Stimulated activated CD4-positive, alpha-beta T cell treated with anti-CD3 and anti-CD28 coated beads, TNF-alpha, amount 100 ng/mL, for 48 hours (primary cell): ENCODE data around the gene NOS1AP.
"Not testable (repeated sequence)": the region's sequence is repeated elsewhere in the genome, so short reads cannot be mapped to it uniquely, and the experiment has no call there.

Source experiments
- DNase-seq, 3 donors: peaks; one replicate each; pipeline ENCODE4 v3.0.0-alpha.2; 2020; ENCODE audit warnings: low read depth in 3 of 3

NOS1AP gene

GRCh38 chr1:162333991-162334390 is 264.5 kb downstream of the NOS1AP start:
- DNase-seq = no peak

- DNase-seq = no peak
Observed at GRCh38 chr1:162335126-162335525, 265.6 kb downstream of the NOS1AP start.

GRCh38 chr1:162336621-162337285 is 267.3 kb downstream of the NOS1AP start:
- DNase-seq = no peak

- DNase-seq = no peak
Observed at GRCh38 chr1:162342452-162342983, 273.0 kb downstream of the NOS1AP start.

- no peak for DNase-seq
Observed at GRCh38 chr1:162343470-162343869, 274.0 kb downstream of the NOS1AP start.

- DNase-seq = no peak
Observed at GRCh38 chr1:162347281-162347680, 277.8 kb downstream of the NOS1AP start.

GRCh38 chr1:162349635-162350330 is 280.3 kb downstream of the NOS1AP start:
- no peak for DNase-seq

GRCh38 chr1:162351246-162351842 is 281.9 kb downstream of the NOS1AP start:
- DNase-seq = no peak

- not testable (repeated sequence) for DNase-seq
Observed at GRCh38 chr1:162351874-162352273, 282.4 kb downstream of the NOS1AP start.

GRCh38 chr1:162353078-162353477 is 283.6 kb downstream of the NOS1AP start:
- no peak for DNase-seq

GRCh38 chr1:162353702-162354101 is 284.2 kb downstream of the NOS1AP start:
- DNase-seq = no peak

- DNase-seq = no peak
Observed at GRCh38 chr1:162357681-162358266, 288.3 kb downstream of the NOS1AP start.

GRCh38 chr1:162358928-162359327 is 289.4 kb downstream of the NOS1AP start:
- DNase-seq = no peak

GRCh38 chr1:162359523-162360236 is 290.2 kb downstream of the NOS1AP start:
- no peak for DNase-seq

GRCh38 chr1:162360237-162360873 is 290.9 kb downstream of the NOS1AP start:
- no peak for DNase-seq

GRCh38 chr1:162360874-162361260 is 291.4 kb downstream of the NOS1AP start:
- no peak for DNase-seq

- DNase-seq = no peak
Observed at GRCh38 chr1:162361349-162361748, 291.9 kb downstream of the NOS1AP start.

- no peak for DNase-seq
Observed at GRCh38 chr1:162363823-162364222, 294.3 kb downstream of the NOS1AP start.

- DNase-seq = no peak
Observed at GRCh38 chr1:162364498-162364897, 295.0 kb downstream of the NOS1AP start.

- no peak for DNase-seq
Observed at GRCh38 chr1:162365284-162366020, 296.0 kb downstream of the NOS1AP start.

- no peak for DNase-seq
Observed at GRCh38 chr1:162366149-162366548, 296.7 kb downstream of the NOS1AP start.
